A673 (cell line): ENCODE results near the gene PLCB4.

ENCODE experiments used
- CTCF ChIP-seq: fragments of 300-800, 200-600 bp; sonication (generic); conservative IDR thresholded peaks from 2 replicates; pipeline ENCODE4 v1.5.1; 2017; ENCODE audit warnings: low read depth, mild to moderate bottlenecking, antibody characterized with exemption, low read length, moderate library complexity, mixed read lengths
- EZH2 ChIP-seq: fragments of 200-600 bp; sonication (generic); IDR thresholded peaks from 2 replicates; pipeline ENCODE4 v1.6.1; 2017; ENCODE audit warnings: borderline replicate concordance, low read depth, mild to moderate bottlenecking, mixed read lengths, antibody characterized with exemption, low read length; ENCODE audit not compliant: poor library complexity, severe bottlenecking

GRCh38 chr20:9270831-9271230 is 201.9 kb downstream of the PLCB4 start:
- TF ChIP-seq CTCF: no peak
- no peak for TF ChIP-seq EZH2
